GF-D8 (cell line): ENCODE measurements around the gene MCAM.
A peak's percentile ranks its signal among the peaks of the same experiment; 100 is the strongest.

Experiments used
- DNase-seq: peaks from one replicate; lab custom pipeline; 2025; lab: John Stamatoyannopoulos, UW

The MCAM gene

DNA sequence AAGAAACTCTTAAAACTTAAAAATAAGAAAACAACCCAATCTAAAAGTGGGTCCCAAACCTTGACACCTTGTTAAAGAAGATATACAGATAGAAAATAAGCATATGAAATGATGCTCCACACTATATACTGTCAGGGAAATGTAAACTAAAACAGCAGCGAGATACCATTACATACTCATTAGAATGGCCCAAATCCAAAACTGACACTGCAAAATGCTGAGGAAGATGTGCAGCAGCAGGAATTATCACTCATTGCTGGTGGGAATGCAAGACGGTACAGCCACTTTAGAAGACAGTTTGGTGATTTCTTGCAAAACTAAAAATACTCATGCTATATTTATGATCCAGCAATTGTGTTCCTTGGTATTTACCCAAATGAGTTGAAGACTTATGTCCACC lies 12.4 kb upstream of the MCAM start:
- no peak for DNase-seq

DNA sequence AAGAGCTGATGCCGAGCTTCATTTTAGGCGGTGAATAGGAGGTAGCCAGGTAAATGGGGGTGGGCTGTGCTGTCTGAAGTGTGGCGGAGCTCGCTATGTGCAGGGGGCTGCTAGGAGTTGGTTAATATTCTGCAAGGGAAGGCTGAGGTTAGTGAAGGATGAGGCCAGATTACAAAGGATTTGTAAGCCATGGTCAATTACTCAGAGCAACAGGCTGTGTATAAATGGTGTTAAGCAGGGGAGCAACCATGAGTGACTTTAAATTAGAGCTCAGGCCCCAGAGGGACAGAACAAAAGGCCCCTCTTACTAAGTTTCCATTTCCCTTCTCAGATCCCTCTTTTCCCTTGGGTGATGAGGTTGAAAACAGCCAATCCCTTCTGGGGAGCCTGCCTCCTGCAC lies 7.3 kb upstream of the MCAM start:
- no peak for DNase-seq

DNA sequence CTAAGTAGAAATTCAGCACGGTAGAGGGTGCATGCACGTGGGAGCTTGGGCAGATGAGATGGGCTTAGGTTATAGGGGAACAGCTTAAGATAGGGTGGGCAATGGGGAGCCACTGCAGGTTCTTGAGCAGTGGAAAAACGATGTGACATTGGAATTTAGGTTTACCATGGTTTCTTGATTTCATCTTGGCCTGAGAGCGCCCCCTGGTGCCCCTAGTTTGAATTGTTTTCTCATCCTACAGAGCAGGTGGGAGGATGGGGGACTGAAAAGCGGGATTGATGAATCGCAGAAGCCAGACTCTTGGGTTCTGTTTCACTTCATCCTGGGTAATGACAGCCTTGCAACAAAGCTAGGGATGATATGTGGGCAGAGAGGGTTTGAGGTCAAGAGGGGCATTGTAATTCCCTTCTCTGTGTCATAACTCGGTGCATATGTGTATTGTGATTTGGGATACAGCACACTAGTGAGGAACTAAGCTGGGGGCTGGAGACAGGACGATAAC lies 6.7 kb upstream of the MCAM start:
- peak; percentile 53 for DNase-seq

DNA sequence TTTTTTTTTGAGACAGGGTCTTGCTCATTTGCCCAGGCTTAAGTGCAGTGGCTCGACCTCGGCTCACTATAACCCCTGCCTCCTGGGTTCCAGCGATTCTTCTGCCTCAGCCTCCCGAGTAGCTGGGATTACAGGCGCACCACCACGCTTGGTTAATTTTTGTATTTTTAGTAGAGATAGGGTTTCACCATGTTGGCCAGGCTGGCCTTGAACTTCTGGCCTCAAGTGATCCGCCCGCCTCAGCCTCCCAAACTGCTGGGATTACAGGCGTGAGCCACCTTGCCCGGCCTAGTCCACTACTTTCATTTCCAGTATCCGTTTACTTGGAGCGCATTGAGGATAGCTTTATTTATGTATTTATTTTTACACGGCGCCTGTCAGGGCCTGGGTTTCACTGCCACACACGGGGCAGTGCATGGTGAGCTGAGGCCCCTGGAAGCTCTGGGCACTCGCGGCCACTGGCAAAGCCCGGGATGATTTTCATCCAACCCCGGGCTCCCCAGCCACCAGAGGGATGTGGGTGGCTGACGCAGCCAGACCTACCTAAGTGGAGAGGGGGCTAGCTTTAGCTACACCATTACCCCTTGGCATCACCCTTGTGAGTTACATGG lies 6.1 kb upstream of the MCAM start:
- no peak for DNase-seq

DNA sequence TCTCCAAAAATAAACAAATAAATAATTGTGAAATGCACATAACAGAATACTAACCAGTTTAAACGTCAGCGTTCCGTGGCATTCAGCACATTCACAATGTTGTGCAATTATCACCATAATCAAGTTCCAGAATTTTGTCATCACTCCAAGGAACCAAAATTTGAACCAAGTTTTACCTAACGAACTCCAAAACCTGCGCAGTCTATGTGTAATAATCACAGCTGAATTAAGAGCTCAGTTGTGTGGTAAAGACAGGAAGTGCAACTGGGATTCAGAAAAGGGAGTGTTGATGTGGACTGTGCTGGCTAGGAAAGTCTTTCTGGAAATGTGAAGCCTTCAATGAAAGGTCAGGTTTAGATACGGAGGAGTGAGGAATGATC lies 5.4 kb upstream of the MCAM start:
- no peak for DNase-seq

DNA sequence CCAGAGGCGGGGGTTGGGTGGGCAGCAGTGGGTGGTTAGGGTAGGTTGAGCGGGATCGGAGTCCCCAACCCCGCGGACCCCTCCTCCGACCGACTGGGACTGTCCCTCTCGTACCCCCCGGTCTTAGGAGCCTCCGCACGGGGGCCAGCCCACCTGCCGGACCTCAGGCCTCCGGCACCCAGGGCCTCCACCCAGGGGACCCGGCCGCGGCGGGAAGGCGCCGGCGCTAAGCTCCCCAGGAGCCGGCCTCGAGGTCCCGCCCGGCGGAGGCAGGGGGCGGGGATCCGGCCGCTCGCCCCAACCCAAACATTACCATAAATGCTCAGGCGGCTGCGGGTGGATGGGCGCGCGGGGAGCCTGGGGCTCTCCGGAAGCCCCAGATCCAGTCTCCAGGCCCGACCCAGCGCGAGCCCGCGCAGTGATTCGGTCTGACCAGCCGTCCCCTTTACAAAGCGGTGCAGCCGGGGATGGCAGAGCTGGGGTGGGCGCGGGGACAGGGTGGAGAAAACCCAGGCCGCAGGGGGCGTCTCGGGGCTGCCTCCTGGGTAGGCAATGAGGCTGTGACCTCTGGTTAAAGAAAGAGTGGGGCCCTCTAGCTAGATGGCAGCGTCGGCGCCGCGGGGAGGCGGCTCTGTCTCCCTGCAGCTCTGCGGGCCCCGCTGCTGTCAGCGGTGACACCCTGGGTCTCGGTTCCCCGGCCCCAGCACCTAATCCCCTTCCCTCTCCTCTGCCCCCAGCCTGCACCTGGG lies 4.0 kb upstream of the MCAM start:
- peak; percentile 44 for DNase-seq

DNA sequence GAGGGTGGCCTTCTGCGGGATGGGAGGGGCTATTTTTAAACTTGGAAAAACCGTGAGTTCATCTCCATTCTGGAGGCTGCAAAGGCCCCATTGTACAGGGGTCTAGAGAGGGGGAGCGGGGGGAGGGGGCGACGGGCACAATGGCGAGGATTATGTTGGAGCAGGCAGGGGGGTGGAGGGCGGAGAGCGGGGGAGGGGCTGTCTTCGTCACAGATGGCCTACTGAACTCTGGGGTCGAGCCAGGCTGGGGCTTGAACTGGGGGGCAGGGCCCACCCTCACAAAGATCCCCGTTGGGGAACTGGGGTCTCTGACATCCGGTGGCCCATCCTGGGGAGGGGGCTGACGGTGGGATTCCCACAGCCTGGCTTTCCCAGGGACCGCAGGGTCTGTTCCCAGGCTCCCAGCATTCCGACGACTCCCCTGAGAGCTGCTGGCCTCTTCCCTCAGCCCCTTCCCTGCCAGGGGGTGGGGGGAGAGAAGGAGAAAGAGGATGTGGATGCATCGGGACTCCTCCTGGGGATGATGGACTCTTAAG lies 3.4 kb upstream of the MCAM start:
- no peak for DNase-seq

DNA sequence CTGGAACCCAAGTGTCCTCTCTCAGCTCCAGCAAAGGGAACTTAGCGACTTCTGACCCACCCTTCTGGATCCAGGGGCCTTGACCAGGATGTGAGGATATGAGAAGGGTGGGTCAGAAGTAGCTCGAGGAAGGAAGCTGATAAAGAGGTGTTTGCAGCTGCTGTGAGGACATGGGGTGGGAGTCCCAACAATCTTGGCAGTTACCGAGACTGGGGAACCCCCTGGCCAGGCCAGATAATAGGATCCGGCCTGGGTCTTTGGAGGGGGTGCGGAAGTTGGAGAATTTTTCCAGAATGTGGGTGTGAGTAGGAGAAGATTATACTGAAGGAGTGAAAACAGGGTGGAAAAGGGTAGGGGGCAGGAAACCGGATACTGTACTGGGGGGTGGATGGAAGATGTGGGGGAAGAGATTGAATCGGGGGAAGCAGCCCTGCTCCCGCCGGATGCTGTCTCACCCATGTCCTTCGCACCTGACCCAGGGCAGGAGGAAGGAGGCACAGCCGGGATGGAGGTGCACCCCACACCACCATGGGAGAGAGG lies 2.8 kb upstream of the MCAM start:
- DNase-seq, result no peak

DNA sequence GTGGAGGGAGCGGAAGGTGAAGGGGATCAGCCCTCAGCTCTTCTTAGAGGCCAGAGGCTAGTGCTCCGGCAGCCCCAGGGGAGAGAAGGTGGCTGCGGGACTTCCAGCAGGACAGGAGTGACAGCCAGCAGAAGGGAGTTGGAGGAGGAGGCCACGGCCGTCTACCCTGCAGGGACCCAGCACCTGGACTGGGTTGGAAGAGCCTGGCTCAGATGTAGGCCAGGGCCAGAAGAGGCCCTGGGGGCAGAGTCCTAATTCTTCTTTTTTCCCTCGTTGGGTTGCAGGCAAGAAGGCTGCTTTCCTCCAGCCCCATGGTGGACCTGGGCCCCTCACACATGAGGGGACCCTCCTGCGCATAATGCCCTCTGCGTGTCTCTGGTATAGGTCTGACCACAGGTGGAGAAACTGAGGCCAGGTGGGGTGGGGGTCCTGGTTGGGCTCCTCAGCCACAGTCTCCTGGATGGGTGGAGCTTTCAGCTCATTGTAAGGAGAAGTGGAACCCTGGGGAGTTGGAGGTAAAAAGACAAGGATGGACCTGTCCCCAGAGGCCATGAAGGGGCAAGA lies 2.3 kb upstream of the MCAM start:
- DNase-seq, result no peak

DNA sequence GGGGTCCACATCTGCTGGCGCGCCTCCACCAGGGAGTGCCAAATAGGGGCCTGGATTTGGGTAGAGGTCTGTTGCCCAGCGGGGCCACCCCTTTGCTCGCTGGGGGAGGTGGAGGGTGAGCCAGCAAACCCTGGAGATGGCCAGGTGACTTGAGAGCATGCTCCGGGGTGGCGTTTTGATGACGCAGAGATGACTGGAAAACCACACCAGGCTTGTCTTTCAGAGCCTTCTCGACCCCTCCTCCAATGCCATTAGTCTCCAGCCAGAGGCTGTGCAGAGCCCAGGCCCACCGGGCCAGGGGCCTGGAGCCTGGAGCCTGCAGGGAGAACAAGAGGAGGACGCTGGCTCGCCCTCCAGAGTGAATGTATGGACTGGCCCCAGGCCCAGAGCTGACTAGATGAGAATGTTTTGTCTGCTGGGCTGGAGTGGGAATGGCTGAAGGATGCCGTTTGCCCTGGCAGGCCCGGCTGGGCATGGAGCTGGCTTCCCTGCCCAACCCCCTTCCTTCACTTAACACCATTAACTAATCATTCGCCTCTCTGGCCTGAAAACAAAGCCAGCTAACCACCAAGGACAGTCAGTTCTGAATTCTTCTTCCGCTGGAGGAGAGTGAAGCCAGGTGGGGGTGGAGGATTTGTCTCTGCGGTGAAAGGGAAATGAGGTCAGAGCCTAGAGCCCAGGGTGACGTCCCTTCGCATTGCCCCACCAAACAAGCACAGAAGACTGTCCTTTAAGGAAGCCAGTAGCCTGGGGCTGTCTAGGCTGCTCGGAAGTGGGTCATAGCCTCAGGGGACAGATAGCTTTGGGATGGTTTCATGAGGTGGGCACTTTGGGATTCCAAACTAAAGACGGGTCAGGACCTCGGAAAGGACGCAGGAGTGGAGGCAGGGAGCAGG lies 1.6 kb upstream of the MCAM start:
- peak; percentile 62 for DNase-seq

DNA sequence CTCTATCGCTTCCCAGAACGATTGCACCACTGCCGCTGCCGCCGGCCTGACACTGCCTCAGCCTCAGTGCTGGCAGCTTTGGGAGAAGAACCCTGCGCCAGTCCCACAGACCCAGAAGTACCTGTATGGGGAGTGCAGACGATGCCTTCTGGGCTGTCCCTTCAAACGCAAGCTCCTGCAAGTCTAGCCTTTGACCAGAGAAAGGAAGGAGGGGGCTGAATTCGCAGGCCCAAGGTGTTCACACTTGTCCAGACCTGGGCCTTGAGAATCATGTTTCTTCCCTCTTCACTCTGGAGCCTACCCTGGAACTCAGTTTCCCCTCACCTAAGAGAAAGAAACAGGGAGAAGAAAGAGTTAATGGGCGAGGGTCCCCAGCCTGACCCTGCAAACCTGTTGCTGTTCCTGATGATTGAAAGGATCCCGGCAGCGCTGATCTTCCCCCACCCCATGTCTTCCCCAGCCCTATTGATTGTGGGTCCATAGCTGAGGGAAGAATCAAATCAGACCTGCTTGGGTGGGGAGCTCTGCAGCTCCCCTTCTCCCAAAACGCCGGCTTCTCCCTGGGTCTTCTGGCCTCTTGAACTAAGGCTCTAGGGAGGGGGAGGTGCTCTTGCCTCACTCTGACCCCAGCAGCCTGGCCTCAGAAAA lies 786 bp upstream of the MCAM start:
- peak; percentile 44 for DNase-seq

DNA sequence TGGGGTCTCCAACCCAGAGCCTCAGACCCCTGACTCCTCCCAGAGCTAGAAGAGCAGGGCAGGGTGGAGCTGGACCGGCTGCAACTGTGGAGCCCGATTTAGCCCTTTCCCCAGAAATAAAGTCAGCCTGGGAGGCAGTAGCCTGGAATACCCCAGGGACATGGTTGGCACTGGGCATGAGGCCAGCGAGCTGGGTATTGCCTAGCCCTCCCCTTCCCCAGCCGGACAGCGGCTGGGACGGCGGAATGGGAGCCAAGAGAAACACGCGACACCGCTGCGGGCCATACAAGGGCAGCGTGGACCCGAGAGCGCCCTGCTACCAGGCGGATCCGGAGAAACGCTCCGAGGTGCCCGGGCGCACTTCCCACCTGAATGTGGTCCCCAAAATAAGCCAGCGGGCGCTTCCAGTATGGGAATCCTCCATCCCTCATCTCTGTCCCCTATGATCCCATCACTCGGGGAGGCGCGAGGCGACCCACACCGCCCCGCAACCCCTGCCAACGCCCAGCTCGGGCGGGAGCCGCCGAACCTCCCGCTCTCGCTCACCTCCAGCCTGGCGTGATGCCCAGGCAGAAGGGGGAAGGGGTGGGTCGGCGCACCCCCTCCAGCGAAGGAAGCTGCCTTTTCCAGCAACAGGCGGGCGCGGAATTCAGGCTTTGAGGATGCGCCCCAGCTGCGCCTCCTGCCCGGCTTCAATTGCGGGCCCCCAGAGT lies 758 bp downstream of the MCAM start:
- no peak for DNase-seq

DNA sequence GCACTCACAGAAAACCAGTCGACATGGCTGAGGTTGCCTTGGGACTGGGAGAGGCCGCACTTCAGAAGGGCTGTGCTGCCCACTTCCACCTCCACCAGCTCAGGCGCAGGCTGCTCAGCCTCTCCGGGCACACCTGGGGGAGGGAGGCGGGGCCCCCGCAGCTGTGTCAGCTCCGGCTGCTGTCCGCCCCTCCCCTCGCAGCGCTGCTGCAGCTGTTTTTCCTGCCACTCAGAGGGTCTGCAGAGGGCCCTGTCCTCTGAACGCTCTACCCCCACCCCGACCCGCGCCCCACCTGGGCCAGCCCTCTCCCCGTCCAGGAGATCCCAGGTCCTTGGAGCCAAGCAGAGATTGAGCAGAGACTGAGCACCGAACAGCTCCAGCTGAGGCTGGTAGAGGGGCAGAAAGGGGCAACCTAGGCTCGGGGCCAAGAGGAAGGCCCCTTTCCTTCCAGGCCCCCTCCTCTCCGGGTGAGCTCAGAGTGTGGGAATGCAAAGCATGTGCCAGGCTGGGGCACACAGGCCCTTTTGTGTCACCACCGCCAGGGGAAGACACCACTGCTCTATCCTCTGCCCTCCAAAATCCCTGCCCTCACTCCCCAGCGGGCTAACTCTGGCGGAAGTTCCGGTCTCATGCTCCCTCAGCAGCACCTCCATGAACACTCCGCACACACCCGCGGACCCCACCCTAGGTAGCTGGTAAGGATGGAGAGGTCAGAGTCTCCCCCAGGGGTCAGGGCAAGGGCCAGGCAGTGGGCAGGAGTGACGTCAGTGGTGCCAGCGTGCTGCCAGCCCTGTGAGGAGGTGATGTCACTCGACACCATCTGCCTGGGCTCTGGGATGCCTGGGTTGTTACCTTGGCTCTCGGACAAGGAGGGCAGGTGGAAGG lies 1.6 kb downstream of the MCAM start:
- DNase-seq, result no peak

DNA sequence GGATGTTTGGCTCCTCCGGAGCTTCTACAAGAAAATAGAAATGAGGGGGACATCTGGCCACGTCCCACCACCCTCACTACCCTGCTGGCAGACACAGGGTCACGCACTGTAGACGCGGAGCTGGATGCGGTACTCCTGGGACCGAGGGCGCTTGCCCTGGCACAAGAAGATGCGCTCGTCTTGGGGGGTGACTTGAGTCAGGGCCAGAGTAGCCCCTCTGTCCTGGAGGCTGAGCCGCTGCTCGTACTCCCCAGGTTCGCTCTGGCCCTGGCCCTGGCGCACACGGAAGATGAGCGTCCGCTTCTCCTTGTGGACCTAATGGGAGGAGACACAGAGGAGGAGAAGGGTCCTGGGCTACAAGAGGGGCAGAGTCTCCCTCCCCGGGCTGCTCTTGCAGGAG lies 2.2 kb downstream of the MCAM start:
- no peak for DNase-seq

DNA sequence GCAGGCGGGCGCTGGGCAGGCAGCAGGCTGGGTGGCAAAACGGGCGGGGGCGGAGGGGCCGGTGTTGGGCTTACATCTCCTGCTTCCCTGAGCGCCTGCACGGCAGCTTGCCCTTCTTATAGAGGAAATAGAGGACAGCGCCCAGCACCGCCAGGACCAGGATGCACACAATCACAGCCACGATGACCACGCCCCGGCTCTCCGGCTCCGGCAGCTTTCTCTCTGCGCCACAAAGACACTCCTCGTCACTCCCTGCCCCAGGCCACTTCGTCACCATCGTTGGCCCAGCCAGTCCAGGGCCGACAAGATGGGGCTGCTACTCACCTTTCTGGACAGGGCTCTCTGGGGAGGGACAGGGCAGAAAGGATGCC lies 6.3 kb downstream of the MCAM start:
- no peak for DNase-seq

DNA sequence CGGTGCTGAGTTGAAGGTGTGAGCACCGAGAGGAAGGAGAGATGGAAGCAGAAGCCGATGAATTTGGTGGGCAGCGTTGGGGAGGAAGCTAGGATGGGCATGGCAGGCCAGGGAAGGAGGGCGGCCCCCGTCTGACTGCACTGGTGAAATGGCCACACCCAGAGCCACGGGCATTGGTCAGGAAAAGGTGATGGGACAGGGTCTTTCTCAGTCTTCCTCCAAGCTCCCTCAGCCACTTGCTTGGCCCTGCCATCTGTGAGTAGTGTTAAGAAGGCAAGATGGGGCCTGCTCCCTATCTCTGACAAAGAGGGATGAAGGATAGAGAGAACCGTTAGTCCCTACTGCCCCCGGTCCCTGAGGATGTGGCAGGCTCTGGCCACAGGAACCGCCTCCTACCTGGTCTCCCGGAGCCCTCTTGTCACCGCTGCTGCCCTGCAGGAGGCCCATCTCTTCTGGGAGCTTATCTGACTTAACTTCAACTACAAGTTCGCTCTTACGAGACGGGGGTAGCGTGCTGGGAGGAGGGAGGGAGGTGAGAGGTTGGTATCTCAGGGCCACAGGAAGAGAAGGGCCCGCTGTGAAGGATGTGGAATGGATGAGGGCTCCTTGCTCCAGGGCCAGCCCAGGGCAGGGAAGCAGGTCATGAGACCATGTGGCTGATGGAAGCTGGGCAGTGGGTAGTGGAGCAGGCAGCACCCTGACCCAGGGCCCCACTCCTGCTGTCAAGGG lies 6.8 kb downstream of the MCAM start:
- no peak for DNase-seq

DNA sequence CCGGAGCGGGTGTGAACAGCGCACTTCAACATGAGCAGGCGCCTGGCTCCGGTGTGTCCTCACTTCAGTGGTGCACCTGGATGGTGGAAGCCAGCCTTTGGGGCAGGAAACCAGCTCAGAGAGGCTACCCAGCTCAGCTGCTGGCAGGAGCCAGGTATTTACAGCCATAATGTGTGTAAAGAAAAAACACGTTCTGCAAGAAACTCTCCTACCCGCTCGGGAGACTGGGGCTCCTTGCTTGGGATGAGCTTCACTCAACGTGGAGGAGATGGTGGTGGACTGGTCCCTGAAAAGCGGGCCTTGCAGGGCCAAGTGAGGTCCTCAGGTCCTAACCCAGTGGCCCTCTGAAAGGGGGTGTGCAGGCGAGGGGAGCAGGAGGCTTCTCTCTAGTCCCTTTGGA lies 7.5 kb downstream of the MCAM start:
- no peak for DNase-seq

DNA sequence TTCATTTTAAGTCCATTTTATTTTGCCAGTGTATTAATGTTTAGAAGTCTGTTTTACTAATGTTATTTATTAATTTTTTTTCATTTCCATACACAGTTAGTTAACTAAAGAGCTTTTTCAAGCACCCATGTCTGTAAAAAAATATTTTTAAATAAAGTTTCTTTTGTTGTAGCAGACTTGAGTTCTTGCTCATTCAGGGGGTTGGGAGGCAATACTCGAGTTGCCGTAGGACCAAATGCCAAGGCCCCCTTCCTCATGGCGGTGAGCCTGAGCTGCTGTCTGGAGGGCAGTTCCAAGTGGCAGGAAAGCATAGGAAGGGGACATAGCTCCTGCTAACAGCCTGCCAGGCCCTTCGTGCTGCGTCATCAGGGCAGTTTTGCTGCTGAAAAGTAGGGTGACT lies 9.0 kb downstream of the MCAM start:
- DNase-seq, result no peak

DNA sequence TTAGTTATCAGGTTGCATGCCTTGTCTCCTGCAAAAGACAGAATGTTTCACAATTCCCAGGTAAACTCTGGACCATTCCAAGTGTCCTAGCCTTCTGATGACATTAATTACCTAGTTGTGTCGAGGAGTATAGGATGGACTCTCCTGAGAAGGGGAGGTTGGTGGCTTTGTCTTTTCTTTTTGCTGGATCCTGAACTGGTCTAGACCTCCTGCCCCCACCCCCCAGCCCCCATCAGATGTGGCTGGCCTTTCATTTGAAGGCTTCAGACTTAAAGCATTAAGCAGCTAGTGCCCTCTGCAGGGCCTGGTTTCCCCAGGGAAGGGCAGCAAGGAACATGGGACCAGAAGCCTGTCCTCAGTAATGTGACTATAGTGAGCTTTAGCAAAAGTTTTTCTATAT lies 9.7 kb downstream of the MCAM start:
- no peak for DNase-seq
